GM18526 (cell line): ENCODE results near the gene POMT1.

Experiments used
- POLR2A ChIP-seq: IDR thresholded peaks from 3 replicates; pipeline ENCODE4 v1.6.1; 2011; ENCODE audit not compliant: insufficient read length; ENCODE audit errors: extremely low read depth

The POMT1 gene

GRCh38 chr9:131474711-131475110, 28.0 kb upstream of the POMT1 start:
- no peak for TF ChIP-seq POLR2A

GRCh38 chr9:131475111-131475955, 27.4 kb upstream of the POMT1 start:
- TF ChIP-seq POLR2A: no peak

GRCh38 chr9:131475956-131476776, 26.6 kb upstream of the POMT1 start:
- no peak for TF ChIP-seq POLR2A

- TF ChIP-seq POLR2A: no peak
Measured at GRCh38 chr9:131476777-131477345, 25.9 kb upstream of the POMT1 start.

- TF ChIP-seq POLR2A: no peak
Measured at GRCh38 chr9:131477367-131477766, 25.4 kb upstream of the POMT1 start.

GRCh38 chr9:131477816-131478419, 24.8 kb upstream of the POMT1 start:
- TF ChIP-seq POLR2A: no peak

- no peak for TF ChIP-seq POLR2A
Measured at GRCh38 chr9:131478421-131478868, 24.3 kb upstream of the POMT1 start.

- TF ChIP-seq POLR2A: no peak
Measured at GRCh38 chr9:131478911-131479310, 23.8 kb upstream of the POMT1 start.

- no peak for TF ChIP-seq POLR2A
Measured at GRCh38 chr9:131480258-131480657, 22.5 kb upstream of the POMT1 start.

- no peak for TF ChIP-seq POLR2A
Measured at GRCh38 chr9:131481441-131482342, 21.0 kb upstream of the POMT1 start.

- no peak for TF ChIP-seq POLR2A
Measured at GRCh38 chr9:131482343-131483006, 20.2 kb upstream of the POMT1 start.

GRCh38 chr9:131483319-131484050, 19.2 kb upstream of the POMT1 start:
- TF ChIP-seq POLR2A: no peak

GRCh38 chr9:131484051-131484445, 18.7 kb upstream of the POMT1 start:
- TF ChIP-seq POLR2A: no peak
